Activated naive CD8-positive, alpha-beta T cell treated with anti-CD3 and anti-CD28 coated beads, Interleukin-2, amount 10 ng/mL, durations not matched to agents 7 days and 5 days (primary cell): ENCODE measurements around the gene CCDC187. TPM values are rescaled to one million over a fixed set of nuclear protein-coding genes. Genes with fewer than 3 reads are reported as not detected.
A peak's percentile ranks its signal among the peaks of the same experiment; 100 is the strongest.

Experiments used
- ATAC-seq: fragments of 150-1000 bp; cut with Tn5 transposase; one replicate; pipeline ENCODE4 v1.10.0; 2021; ENCODE audit warnings: low read depth, moderate library complexity
- POLR2A ChIA-PET: fragments of 350-600 bp; sonication (Branson Sonifier 250); formaldehyde crosslinking; loops from one replicate; lab custom pipeline; 2021; ENCODE audit warnings: antibody characterized with exemption; lab: Charles Lee
- DNase-seq: peaks from one replicate; pipeline ENCODE4 v3.0.0; 2021
- H3K27ac Mint-ChIP-seq: one replicate; pipeline ENCODE4 v1.8.0; 2022; ENCODE audit warnings: mild to moderate bottlenecking, mixed read lengths
- H3K27me3 Mint-ChIP-seq: one replicate; pipeline ENCODE4 v1.8.0; 2022; ENCODE audit warnings: mild to moderate bottlenecking, moderate library complexity, mixed read lengths
- H3K36me3 Mint-ChIP-seq: one replicate; pipeline ENCODE4 v1.8.0; 2021; ENCODE audit warnings: mild to moderate bottlenecking, mixed read lengths
- H3K4me1 Mint-ChIP-seq: one replicate; pipeline ENCODE4 v1.8.0; 2021; ENCODE audit warnings: mixed read lengths
- H3K4me3 Mint-ChIP-seq: one replicate; pipeline ENCODE4 v1.8.0; 2022; ENCODE audit warnings: mild to moderate bottlenecking, moderate library complexity, mixed read lengths
- H3K9me3 Mint-ChIP-seq: one replicate; pipeline ENCODE4 v1.8.0; 2021; ENCODE audit warnings: mixed read lengths
- total RNA-seq, 2 experiments: library from RNA; stranded (reverse); gene quantifications; one replicate each; pipeline ENCODE4 v1.2.3, GENCODE V29; 2021

Gene CCDC187
- total RNA-seq, 2 experiments from 2014 or later = not detected

GRCh38 chr9:136336156-136336870 is 32.4 kb upstream of the CCDC187 start:
- ATAC-seq = no peak
- Mint-ChIP-seq H3K9me3 (no peaks in the 10 kb centered on the region), H3K27me3 (no peaks in the 10 kb centered on the region), H3K27ac (no peak overlapping the region), H3K4me3 (no peak overlapping the region), H3K4me1 (no peaks in the 10 kb centered on the region), H3K36me3 (no peaks in the 10 kb centered on the region)
- DNase-seq = no peak
- POLR2A ChIA-PET = no interaction called here

GRCh38 chr9:136335296-136336155 is 31.6 kb upstream of the CCDC187 start:
- ATAC-seq (no peak), DNase-seq (no peak)
- POLR2A ChIA-PET = no interaction called here
- no peaks in the 10 kb centered on the region for H3K27me3 Mint-ChIP-seq
- no peaks in the 10 kb centered on the region for H3K9me3 Mint-ChIP-seq
- no peaks in the 10 kb centered on the region for H3K36me3 Mint-ChIP-seq
- no peak overlapping the region for H3K4me3 Mint-ChIP-seq
- no peak overlapping the region for H3K27ac Mint-ChIP-seq
- H3K4me1 Mint-ChIP-seq = no peaks in the 10 kb centered on the region

GRCh38 chr9:136334541-136334940 is 30.6 kb upstream of the CCDC187 start:
- Mint-ChIP-seq H3K4me1 (no peaks in the 10 kb centered on the region), H3K27me3 (no peaks in the 10 kb centered on the region), H3K9me3 (no peaks in the 10 kb centered on the region), H3K27ac (no peak overlapping the region), H3K36me3 (no peaks in the 10 kb centered on the region), H3K4me3 (no peak overlapping the region)
- POLR2A ChIA-PET = no interaction called here
- DNase-seq (no peak), ATAC-seq (no peak)

GRCh38 chr9:136333486-136333885 is 29.6 kb upstream of the CCDC187 start:
- DNase-seq (no peak), ATAC-seq (no peak)
- H3K4me3 Mint-ChIP-seq = no peak overlapping the region
- no peaks in the 10 kb centered on the region for H3K27me3 Mint-ChIP-seq
- POLR2A ChIA-PET = interaction anchor here (0.5 kb wide), 1 partner anchor 194 kb away, joined by 5 read pairs; no protein-coding TSS in a partner anchor
- no peaks in the 10 kb centered on the region for H3K9me3 Mint-ChIP-seq
- no peaks in the 10 kb centered on the region for H3K36me3 Mint-ChIP-seq
- H3K27ac Mint-ChIP-seq = no peak overlapping the region
- no peaks in the 10 kb centered on the region for H3K4me1 Mint-ChIP-seq

- Mint-ChIP-seq H3K27ac (no peak overlapping the region), H3K36me3 (no peaks in the 10 kb centered on the region), H3K4me1 (no peaks in the 10 kb centered on the region), H3K27me3 (no peaks in the 10 kb centered on the region), H3K9me3 (no peaks in the 10 kb centered on the region), H3K4me3 (no peak overlapping the region)
- ATAC-seq (no peak), DNase-seq (no peak)
- POLR2A ChIA-PET = interaction anchor here (0.5 kb wide), 1 partner anchor 193 kb away, joined by 5 read pairs; no protein-coding TSS in a partner anchor
Observed at GRCh38 chr9:136333045-136333444, 29.2 kb upstream of the CCDC187 start.

- Mint-ChIP-seq H3K27me3 (no peaks in the 10 kb centered on the region), H3K4me1 (no peaks in the 10 kb centered on the region), H3K4me3 (no peak overlapping the region), H3K36me3 (no peaks in the 10 kb centered on the region), H3K27ac (no peak overlapping the region), H3K9me3 (no peaks in the 10 kb centered on the region)
- POLR2A ChIA-PET = interaction anchor here (0.7 kb wide), 1 partner anchor 240 kb away, joined by 7 read pairs; no protein-coding TSS in a partner anchor
- DNase-seq (no peak), ATAC-seq (no peak)
Observed at GRCh38 chr9:136332482-136332983, 28.6 kb upstream of the CCDC187 start.

GRCh38 chr9:136331556-136332481 is 27.9 kb upstream of the CCDC187 start:
- no peak for DNase-seq
- H3K36me3 Mint-ChIP-seq = no peaks in the 10 kb centered on the region
- no peak for ATAC-seq
- no peaks in the 10 kb centered on the region for H3K9me3 Mint-ChIP-seq
- H3K4me3 Mint-ChIP-seq = no peak overlapping the region
- H3K27me3 Mint-ChIP-seq = no peaks in the 10 kb centered on the region
- POLR2A ChIA-PET = interaction anchor here (0.7 kb wide), 1 partner anchor 241 kb away, joined by 7 read pairs; no protein-coding TSS in a partner anchor
- H3K4me1 Mint-ChIP-seq = no peaks in the 10 kb centered on the region
- no peak overlapping the region for H3K27ac Mint-ChIP-seq

- H3K9me3 Mint-ChIP-seq = no peaks in the 10 kb centered on the region
- H3K27me3 Mint-ChIP-seq = no peaks in the 10 kb centered on the region
- no peaks in the 10 kb centered on the region for H3K4me1 Mint-ChIP-seq
- no peak overlapping the region for H3K27ac Mint-ChIP-seq
- H3K36me3 Mint-ChIP-seq = no peaks in the 10 kb centered on the region
- no peak for ATAC-seq
- no peak for DNase-seq
- POLR2A ChIA-PET = no interaction called here
- no peak overlapping the region for H3K4me3 Mint-ChIP-seq
Observed at GRCh38 chr9:136331030-136331429, 27.1 kb upstream of the CCDC187 start.

- no peaks in the 10 kb centered on the region for H3K36me3 Mint-ChIP-seq
- H3K27me3 Mint-ChIP-seq = no peaks in the 10 kb centered on the region
- no peak overlapping the region for H3K27ac Mint-ChIP-seq
- no peaks in the 10 kb centered on the region for H3K9me3 Mint-ChIP-seq
- ATAC-seq (no peak), DNase-seq (no peak)
- H3K4me3 Mint-ChIP-seq = no peak overlapping the region
- POLR2A ChIA-PET = no interaction called here
- no peaks in the 10 kb centered on the region for H3K4me1 Mint-ChIP-seq
Observed at GRCh38 chr9:136330406-136330990, 26.6 kb upstream of the CCDC187 start.

- no peaks in the 10 kb centered on the region for H3K36me3 Mint-ChIP-seq
- ATAC-seq (no peak), DNase-seq (no peak)
- no peak overlapping the region for H3K4me3 Mint-ChIP-seq
- no peaks in the 10 kb centered on the region for H3K4me1 Mint-ChIP-seq
- H3K27ac Mint-ChIP-seq = no peak overlapping the region
- no peaks in the 10 kb centered on the region for H3K27me3 Mint-ChIP-seq
- POLR2A ChIA-PET = interaction anchor here (1.0 kb wide), 1 partner anchor 34 kb away, joined by 4 read pairs; the partner anchor contains the start of gene DNLZ
- no peaks in the 10 kb centered on the region for H3K9me3 Mint-ChIP-seq
Observed at GRCh38 chr9:136329636-136330405, 25.9 kb upstream of the CCDC187 start.

- H3K9me3 Mint-ChIP-seq = no peaks in the 10 kb centered on the region
- no peak for DNase-seq
- H3K27me3 Mint-ChIP-seq = no peaks in the 10 kb centered on the region
- H3K36me3 Mint-ChIP-seq = no peaks in the 10 kb centered on the region
- H3K4me3 Mint-ChIP-seq = no peak overlapping the region
- no peak for ATAC-seq
- no peaks in the 10 kb centered on the region for H3K4me1 Mint-ChIP-seq
- H3K27ac Mint-ChIP-seq = no peak overlapping the region
- POLR2A ChIA-PET = interaction anchor here (1.0 kb wide), 1 partner anchor 34 kb away, joined by 4 read pairs; the partner anchor contains the start of gene DNLZ
Observed at GRCh38 chr9:136329211-136329627, 25.3 kb upstream of the CCDC187 start.

- POLR2A ChIA-PET = interaction anchor here (1.0 kb wide), 1 partner anchor 35 kb away, joined by 4 read pairs; the partner anchor contains the start of gene DNLZ
- no peaks in the 10 kb centered on the region for H3K36me3 Mint-ChIP-seq
- peak overlapping the region; percentile 39 for H3K27ac Mint-ChIP-seq
- no peaks in the 10 kb centered on the region for H3K9me3 Mint-ChIP-seq
- H3K4me1 Mint-ChIP-seq = no peaks in the 10 kb centered on the region
- DNase-seq (no peak), ATAC-seq (no peak)
- H3K4me3 Mint-ChIP-seq = peak overlapping the region; percentile 44
- H3K27me3 Mint-ChIP-seq = no peaks in the 10 kb centered on the region
Observed at GRCh38 chr9:136328622-136329041, 24.7 kb upstream of the CCDC187 start.
